HG03521 (cell line): ENCODE measurements around the gene ANKLE1.

ENCODE experiments used
- ATAC-seq: cut with Tn5 transposase; IDR thresholded peaks from one replicate; pipeline ENCODE4 v1.9.1; 2021; ENCODE audit warnings: mild to moderate bottlenecking, moderate library complexity; ENCODE audit not compliant: unreplicated experiment

The ANKLE1 gene

GRCh38 chr19:17325133-17325532 is 43.4 kb downstream of the ANKLE1 start:
- no peak for ATAC-seq

- ATAC-seq = no peak
Measured at GRCh38 chr19:17325881-17326594, 44.3 kb downstream of the ANKLE1 start.

GRCh38 chr19:17326595-17326966 is 44.9 kb downstream of the ANKLE1 start:
- no peak for ATAC-seq

- ATAC-seq = no peak
Measured at GRCh38 chr19:17327068-17327653, 45.5 kb downstream of the ANKLE1 start.

- ATAC-seq = no peak
Measured at GRCh38 chr19:17327654-17328516, 46.2 kb downstream of the ANKLE1 start.

GRCh38 chr19:17328517-17329365 is 47.0 kb downstream of the ANKLE1 start:
- no peak for ATAC-seq

- ATAC-seq = no peak
Measured at GRCh38 chr19:17329366-17330261, 47.9 kb downstream of the ANKLE1 start.

- no peak for ATAC-seq
Measured at GRCh38 chr19:17330262-17331044, 48.8 kb downstream of the ANKLE1 start.

DNA sequence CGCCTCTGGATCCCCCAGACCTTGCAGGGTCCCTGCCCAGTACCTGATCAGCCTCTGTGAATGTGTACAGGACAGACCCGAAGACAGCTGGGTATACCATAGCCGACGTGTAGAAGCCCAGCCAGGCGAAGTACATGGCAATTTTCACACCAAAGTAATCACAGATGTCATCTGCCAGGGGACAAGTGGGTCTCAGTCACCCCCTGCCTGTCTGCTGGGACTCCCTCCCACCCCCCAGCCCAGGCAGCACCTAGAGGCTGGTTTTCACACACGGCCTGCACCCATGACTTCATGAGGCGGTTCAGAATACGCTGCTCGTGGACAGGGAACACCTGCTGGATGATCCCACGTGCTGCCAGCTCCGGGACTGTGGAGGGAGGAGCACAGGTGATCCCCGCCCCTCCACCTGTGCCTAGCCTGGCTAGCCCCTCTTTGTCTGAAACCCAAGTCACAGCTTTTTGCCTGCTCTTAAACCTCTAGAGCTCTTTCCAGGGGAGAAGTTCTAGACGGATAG is 49.4 kb downstream of the ANKLE1 start:
- no peak for ATAC-seq

DNA sequence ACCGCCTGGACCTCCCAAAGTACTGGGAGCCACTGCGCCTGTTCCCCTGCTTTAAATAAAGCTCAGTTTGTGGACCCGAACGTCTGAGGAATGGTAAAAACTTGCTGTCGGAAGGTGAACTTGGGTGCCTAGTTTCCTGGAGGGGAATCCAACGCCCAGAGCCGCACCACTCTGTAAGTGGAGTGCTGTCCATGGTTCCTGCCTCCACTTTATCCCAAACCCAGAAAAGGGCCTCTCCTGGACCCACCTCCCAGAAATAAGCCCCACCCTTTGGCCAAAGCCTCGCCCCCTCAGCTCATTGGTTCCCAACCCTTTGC is 50.6 kb downstream of the ANKLE1 start:
- ATAC-seq = no peak

- ATAC-seq = no peak
Measured at GRCh38 chr19:17332677-17333581, 51.2 kb downstream of the ANKLE1 start.

DNA sequence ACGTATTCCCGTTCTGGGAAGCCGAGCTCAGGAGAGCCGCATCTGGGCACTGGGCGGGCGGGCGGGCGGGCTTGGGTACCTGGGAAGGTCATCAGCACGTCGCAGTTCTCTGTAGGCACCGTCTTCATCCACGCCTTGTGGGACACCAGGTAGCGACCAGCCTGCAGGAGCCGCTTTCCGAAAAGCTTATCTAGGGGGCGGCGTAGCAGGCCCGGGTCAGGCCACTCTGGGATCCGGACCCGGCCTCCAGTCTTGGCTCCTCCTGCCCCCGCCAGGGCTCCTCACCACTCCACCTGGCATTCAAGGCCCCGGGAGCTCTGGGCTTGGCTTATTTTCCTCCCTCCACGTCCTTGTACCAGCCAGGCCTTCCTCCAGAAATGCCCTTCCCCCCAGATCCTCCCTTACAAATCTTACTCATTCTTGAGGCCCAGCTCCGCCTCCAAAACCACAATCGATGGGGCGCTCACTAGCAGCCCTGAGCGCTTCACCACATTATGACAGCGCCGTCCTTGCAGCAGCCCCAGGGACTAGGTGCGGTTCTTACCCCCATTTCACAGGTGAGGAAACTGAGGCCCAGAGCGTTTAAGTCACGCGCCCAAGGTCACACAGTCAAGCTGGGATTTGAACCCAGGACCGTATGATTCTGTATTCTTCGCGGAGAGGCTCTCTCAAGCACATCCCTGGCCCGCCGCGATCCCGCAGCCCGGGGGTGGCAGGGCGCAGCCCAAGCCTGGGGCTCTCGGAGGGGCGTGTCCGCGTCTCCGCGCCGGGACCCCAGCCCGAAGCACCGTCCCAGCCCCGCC is 52.1 kb downstream of the ANKLE1 start:
- no peak for ATAC-seq

DNA sequence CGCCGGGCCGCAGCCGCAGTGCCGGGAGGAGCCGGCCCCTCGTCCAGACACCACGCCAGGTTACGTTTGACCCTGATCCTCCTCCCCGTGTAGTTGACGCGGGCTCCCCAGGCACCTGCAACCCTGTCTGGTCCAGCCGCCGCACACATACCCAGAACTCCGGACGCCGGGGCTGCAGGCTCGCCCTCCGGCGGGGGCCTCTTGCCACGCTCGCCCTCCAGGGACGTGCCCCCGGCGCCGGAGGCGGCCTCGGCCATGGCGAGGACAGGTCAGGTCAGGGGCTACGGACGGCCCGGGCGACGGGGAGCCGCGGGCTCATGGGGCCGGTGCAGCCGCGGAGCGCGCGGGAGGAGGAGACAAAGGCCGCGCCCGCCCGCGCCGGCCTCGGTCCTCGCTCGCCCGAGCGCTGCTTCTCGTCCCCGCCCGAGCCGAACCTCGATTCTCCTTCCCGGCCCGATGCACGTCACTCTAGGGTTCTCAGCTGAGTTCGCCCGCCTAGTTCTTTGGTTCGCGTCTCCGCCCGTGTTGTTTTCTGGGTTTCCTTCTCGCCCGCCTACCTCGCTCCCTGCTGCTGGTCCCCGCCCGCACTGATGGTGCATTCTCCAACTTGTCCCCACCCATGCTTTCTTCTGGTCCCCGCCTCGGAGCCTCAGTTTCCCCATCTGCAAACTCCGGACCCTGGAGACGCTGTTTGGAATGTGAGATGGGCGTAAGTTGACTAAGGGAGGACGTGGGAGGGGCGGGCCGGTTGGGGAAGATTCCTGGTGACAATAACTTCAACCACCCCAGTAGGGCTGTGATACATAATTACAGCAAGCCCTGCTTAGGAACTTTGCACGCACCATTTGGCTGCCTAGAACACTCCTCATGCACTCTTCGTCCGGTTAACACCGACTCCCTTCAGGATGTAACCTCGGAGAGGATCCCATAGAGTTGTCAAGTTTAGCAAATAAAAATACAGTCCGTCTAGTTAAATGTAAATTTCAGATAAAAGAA is 53.0 kb downstream of the ANKLE1 start, which contains the start of gene ANO8:
Gene ANO8 (minus strand): TSS at position 442 of the 996 bp plus-strand sequence. CDS start 185 bp downstream, at position 257.
- ATAC-seq = no peak

- ATAC-seq = no peak
Measured at GRCh38 chr19:17335575-17335974, 53.9 kb downstream of the ANKLE1 start.
